HCT116 (cell line): Measurements from ENCODE around the gene CDC14A.

ENCODE experiments used
- ATF3 ChIP-seq: IDR thresholded peaks from 2 replicates; pipeline ENCODE4 v1.6.1; 2012
- CEBPB ChIP-seq: IDR thresholded peaks from 2 replicates; pipeline ENCODE4 v1.6.1; 2012; ENCODE audit warnings: low read depth
- CTCF ChIP-seq, 3 experiments: fragments of 200-600 bp in 1 of 3; sonication (generic) in 1 of 3; IDR thresholded peaks in 2 of 3; conservative IDR thresholded peaks in 1 of 3; 2 replicates each; pipeline ENCODE4 v1.5.1; 2012 to 2017; ENCODE audit warnings: low read depth in 2 of 3, low read length in 2 of 3, antibody characterized with exemption in 1 of 3, borderline replicate concordance in 1 of 3, control low read depth in 1 of 3, mild to moderate bottlenecking in 1 of 3, mixed read lengths in 1 of 3, mixed run types in 1 of 3, moderate library complexity in 1 of 3; ENCODE audit not compliant: insufficient read depth in 1 of 3
- EZH2 ChIP-seq: fragments of 200-600 bp; sonication (generic); IDR thresholded peaks from 2 replicates; pipeline ENCODE4 v1.6.1; 2017; ENCODE audit warnings: antibody characterized with exemption, mixed run types
- JUND ChIP-seq: IDR thresholded peaks from 2 replicates; pipeline ENCODE4 v1.6.1; 2012
- MAX ChIP-seq: IDR thresholded peaks from 2 replicates; pipeline ENCODE4 v1.6.1; 2012
- POLR2A ChIP-seq: IDR thresholded peaks from 2 replicates; pipeline ENCODE4 v1.7.0; 2011; ENCODE audit warnings: borderline replicate concordance; ENCODE audit not compliant: insufficient read depth, insufficient read length; ENCODE audit errors: extremely low read depth
- REST ChIP-seq: IDR thresholded peaks from 2 replicates; pipeline ENCODE4 v1.6.1; 2012; ENCODE audit warnings: low read depth
- SIN3A ChIP-seq: IDR thresholded peaks from 2 replicates; pipeline ENCODE4 v1.6.1; 2012; ENCODE audit warnings: low read depth
- YY1 ChIP-seq: IDR thresholded peaks from 2 replicates; pipeline ENCODE4 v1.6.1; 2011; ENCODE audit warnings: low read length, low read depth, moderate library complexity, mild to moderate bottlenecking; ENCODE audit not compliant: insufficient replicate concordance; ENCODE audit errors: extremely low read depth

- TF ChIP-seq CTCF (IDR thresholded peaks at IDR 0.05 in 2 of 3, conservative IDR thresholded peaks at IDR 0.05 in 1 of 3; ENCODE audit: borderline replicate concordance in 1 of 3, insufficient read depth in 1 of 3, low read depth in 2 of 3, low read length in 2 of 3) = no peak
- TF ChIP-seq ATF3 = no peak
- TF ChIP-seq JUND = no peak
- no peak for TF ChIP-seq CEBPB
- TF ChIP-seq EZH2 = no peak
- no peak for TF ChIP-seq REST
- TF ChIP-seq YY1 = no peak
- TF ChIP-seq MAX = no peak
- no peak for TF ChIP-seq SIN3A
- no peak for TF ChIP-seq POLR2A
Measured at GRCh38 chr1:100530880-100531487, 178.7 kb downstream of the CDC14A start.
